ENCODE results near the gene CEP126. TPM values are rescaled to one million over a fixed set of nuclear protein-coding genes. Genes with fewer than 3 reads are reported as not detected.

The CEP126 gene, protein sequence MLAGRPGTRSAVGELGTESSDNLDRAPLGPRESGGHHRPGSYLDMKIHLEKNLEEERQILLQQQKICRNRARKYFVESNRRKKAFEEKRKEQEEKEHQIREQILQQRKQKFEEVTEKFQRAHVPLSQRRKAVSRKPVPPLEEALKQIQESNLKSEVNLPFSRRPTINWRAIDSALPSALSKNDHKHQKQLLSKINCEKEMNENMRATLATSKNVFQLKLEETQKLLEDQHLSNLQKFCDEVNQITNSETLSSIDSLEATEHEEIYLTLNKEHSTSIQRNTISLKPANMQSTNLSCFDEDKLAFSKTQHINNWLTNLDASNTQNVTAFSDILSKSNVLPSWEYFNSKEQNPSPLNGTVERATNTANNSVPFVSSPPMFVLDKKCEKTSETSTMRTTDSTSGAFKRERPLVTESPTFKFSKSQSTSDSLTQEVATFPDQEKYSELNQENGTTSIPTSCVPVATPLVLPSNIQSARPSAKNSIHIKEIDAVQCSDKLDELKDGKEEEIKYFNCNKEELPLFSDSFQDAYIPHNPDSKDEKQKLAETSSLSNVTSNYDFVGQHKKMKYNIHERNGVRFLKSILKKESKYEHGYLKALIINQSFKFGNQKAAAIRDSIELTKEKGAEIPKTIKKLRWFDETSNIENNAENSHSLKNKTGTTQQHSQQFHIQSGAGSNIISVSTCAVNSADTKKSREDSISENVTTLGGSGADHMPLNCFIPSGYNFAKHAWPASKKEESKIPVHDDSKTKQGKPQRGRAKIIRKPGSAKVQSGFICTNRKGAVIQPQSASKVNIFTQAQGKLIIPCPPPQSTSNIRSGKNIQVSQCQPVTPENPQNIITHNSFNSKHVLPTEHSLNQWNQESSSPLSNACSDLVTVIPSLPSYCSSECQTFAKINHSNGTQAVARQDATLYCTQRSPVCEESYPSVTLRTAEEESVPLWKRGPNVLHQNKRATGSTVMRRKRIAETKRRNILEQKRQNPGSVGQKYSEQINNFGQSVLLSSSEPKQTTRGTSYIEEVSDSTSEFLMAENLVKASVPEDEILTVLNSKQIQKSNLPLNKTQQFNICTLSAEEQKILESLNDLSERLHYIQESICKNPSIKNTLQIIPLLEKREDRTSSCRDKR
- polyA plus RNA-seq (ENCODE audit: insufficient read length) = 6.7 TPM
- long read RNA-seq, donor 1 = 0 reads
- long read RNA-seq, donor 2 = 0 reads
- long read RNA-seq, donor 3 = 0 reads
- long read RNA-seq, donor 4 = 0 reads
- long read RNA-seq, donor 5 = 0 reads
- long read RNA-seq, donor 6 = 0 reads
- long read RNA-seq, donor 7 = 0 reads
- long read RNA-seq, donor 8 = 0 reads

DNA sequence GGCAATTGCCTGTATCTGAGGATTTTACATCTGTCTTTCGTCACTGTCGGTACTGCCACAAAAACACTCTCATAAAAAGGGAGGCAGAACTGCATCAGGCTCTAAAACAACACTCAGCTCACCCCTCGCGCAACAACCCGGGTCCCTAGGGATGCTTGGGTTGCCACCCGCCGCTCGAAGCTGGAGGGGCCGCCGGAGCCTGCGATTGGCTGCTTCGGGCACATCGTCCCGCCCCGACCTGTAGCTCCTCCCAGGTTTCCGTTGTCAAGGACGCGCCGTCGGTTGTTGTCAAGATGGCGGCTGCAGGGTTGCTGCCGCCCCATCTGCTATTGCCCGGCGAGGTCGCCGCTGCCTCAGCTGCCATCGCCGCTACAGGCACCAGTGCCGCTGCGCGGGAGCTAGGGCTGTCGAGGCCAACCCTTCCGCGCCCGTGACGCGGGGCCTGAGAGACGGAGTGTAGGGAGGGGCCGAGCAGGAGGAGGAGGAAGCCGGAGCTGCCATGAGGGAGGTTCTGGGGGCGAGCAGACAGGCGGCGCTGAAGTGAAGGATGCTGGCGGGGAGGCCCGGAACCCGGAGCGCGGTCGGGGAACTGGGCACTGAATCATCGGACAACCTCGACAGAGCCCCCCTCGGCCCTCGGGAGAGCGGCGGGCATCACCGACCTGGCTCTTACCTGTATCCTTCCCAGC is at the start of gene CEP126:
CEP126 (plus strand) TSS at position 273 of the 689 bp plus-strand sequence; CDS start at position 548, 275 bp downstream.
- DNase-seq = peak; percentile 92

DNA sequence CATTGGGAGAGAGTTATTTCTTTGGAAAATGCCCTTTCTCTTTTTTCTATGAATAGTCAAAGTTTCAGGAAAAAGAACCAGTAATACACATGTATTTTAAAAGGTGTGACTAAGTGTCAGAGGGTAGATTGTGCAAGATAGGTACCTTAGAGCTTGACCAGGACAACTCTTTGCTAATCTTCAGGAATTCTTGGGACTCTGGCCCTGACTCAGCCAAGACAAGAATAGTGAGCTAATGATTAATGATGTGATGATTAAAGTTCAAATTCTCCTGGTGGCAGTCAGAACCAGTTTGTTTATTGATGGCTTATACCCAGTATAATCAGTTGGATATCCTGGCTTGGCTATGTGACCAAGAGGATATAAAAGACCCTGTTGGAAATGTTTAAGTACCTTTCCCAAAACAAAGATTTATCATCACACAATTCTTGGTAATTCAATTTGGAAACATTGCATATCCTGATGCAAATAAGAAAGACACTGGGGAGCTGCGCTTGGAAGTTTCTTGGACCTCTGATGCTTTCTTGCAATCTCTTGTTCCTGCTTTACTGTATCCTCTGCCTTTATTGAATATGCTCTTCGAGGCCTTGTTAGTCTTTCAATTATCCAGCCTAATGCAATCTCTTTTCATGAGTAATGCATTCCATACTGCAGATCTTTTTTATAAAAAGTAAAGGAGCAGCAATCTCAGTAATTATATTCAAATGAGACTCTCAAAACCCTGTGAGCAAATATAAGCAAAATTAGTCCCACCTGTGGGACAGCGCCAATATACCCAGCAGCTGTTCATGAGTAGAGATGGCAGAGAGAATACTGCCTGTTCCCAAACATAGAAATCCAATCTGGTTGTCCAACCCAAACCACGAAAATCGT is 48.0 kb upstream of the CEP126 start:
- DNase-seq = no peak

DNA sequence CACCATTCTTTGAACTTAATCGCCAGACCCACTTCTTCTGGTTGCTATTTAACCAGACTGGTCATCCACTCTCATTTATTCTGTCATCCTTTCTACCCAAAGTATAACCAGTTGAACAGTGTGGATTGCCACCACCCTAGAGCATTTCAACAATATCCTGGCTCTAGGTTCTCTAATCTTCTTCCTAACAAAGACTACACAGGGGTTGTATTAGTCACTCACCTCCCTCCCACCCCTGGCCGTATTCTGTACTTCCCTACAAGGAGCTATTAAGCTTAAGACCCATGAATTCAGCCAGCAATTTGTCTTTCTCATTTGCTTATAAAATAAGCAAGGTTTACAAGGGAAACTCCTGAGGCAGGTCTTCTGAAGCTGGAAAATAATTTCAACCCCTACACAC is 46.9 kb upstream of the CEP126 start:
- no peak for DNase-seq

DNA sequence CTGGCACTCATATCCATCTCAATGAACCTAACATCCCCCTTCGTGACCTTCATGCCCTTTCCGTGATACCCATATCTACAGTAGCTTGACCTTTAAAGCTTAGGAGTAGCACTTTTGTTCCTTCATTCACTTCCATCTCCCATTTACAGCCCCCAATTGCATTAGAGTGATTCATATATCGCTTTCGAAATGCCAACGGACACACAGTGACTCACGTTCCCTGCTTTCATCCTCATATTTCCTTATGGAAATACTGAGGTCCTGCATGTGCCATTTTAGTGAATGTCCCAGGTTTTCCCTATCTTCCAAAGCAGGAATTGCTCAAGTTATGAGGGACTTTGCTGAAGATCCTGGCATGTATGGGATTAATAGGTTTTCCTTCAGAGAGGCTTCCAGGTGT is 44.3 kb upstream of the CEP126 start:
- DNase-seq = no peak

DNA sequence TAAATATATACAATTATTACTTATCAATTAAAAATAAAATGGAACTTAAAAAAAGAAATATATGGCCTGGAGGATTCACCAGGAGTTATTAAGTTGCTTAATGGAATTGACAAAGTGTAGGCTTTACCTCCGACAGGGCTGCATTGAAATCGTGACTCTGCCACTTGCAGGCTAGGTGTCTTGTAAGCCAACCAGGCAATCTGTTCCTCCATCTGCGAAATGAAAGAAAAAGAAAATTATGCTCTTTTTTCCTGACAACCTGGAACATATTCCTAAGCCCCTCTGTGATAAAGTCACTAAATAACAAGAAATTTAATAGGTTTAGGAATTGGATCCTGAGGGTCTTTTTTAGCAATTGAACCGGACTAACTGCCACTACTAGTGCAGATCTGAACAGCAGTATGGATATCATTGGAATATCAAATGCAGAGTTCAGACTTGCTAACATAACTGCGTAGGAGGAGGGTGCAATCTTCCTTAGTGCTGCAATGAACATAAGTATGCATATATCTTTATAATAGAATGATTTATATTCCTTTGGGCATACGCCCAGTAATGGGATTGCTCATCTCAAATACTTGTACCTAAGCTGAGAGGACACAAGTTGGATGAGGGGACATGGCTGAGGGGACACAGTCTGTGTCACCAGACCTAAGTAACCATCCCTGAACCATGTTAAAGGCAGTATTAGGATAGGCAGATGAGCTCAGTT is 42.5 kb upstream of the CEP126 start:
- no peak for DNase-seq

DNA sequence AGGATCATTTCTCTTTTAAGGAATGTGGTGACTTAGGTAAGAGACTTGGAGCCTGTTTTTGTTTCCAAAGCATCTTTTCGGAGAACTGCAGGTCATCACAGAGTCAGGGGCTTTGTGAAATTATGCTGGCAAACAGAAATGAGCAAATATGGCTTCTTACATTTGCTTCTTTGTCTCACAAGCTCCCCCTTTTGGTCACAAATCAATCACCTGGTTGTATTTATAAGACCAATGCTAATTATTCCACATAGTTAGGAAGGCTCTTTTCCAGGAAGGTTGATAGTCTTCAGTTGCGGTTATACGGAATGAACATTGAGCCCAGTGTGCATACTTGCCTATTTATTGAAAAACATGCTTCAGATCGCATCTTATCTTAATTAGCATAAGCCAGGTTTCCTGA is 34.6 kb upstream of the CEP126 start:
- DNase-seq = no peak

DNA sequence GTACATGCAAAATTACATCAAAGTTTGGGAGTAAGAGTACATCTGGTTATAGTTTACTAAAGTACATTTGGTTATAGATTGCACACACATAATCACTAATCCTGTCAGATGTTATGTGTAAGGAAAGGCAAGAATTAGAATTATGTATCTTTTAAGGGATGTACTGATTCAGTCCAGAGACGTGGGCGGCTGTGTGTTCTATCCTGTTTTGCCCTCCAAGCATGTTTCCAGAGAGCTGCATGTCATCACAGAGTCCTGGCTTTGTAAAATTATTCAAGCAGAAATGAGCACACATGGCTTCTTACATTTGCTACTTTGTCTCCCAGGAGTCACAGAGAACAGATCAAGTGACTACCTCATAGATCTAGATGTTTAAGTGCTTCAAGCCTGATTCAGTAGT is 33.2 kb upstream of the CEP126 start:
- DNase-seq = no peak

DNA sequence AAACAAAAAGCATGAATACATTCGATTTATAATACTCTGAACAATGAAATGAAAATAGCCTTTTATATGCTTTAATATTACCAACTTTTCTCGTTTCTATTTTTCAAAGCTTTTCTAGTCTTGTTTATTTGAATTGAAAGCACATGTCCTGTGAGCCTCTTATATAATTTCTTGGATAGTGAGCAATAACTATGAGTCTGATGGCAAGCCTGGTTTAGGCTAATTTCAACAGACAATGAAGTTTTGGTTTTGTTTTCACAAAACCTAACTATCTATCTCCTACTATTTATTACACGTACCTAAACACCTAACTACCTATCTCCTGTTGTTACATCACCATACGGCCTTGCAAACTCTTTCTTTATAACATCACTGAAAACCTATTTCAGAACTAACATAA is 29.2 kb upstream of the CEP126 start:
- DNase-seq = no peak

DNA sequence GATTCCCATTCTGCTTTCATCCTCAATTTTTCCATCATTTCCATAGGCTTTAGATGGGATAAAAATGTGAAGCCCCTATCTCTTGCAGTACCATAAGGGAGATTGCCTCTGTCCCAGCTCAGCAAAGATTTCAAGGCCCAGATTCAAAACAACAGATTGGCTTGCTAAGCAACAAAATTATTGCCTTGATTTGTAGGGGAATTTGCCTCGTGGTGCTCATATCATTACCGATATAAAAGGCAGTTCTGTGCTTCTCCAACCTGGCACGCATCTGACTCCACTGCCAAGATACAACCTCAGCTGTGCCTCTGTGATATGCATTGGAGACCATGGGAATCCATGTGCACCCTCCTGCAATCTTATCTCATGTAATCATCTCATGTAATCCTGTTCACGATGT is 25.0 kb upstream of the CEP126 start:
- no peak for DNase-seq

DNA sequence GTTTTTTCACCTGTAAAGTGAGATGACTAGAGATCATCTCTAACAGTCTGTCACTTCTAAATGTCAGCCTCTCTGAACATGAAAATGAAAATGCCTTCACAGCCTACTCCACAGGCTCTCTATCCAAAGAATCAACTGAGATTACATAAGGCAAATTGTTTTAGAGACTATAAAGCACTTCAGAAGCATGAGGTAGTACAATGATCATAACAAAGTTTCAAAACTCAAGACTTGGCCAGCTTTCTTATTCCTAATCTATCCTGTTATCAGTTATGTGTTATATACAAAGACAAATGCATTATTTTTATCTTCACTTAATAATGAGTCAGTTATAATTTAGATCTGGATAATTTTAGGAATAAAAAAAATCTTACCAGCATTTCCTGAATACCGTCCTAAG is 20.3 kb upstream of the CEP126 start:
- DNase-seq = no peak

DNA sequence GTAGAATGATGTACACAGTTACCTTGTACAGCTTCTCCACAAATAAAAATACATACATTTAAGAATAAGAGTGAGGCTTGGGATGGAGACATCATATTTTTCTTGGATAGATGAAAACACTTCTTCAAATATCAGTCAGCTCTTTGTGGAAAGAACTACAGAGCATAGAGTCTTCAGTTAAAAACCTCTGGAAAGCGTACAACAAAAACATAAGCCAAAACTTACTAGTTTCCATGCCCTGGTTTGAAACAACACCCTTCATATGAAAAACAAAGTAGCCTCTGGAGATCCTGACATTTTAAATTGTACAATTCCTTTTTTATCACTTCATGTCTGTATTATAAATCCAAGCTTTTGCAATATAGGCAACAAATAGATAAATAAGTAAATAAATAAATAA is 7.0 kb upstream of the CEP126 start:
- no peak for DNase-seq

DNA sequence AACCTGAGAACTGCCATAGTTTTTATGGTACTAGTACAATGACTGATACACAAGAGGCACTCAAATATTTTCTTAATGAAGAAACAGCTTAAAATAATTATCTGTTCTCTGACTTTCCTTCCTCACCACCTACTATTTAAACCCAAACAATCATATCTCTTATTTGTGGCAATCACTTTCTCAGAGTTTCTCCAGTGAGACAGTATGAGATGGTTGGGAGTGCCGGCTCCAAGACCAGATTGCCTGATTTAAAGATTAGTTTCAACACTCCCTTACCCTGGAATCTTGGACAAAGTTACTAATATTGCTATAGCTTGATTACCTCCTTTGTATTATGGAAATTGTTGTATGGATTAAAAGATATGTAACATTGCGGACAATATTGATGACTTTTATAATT is 5.7 kb upstream of the CEP126 start:
- no peak for DNase-seq

DNA sequence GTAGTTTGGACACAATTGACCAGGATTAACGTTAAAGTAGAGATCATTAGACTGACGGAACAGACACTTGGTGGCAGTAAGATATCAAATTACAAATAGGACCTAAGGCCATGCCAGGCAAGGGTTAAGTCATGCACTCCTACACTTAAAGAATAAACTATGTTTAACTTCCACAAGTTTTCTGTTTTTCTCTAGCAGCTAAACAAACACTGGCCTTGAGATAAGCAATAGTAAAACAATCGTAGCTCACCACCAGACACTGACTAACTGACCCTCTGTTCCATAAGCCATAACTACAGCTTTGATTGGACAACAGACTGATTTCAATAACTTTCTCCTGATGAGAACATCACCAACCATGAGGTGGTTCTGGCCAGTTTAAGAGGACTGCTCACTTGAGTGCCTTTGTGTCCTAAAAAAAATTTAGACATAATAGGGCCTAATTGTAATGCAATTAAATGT is 2.0 kb upstream of the CEP126 start:
- no peak for DNase-seq

DNA sequence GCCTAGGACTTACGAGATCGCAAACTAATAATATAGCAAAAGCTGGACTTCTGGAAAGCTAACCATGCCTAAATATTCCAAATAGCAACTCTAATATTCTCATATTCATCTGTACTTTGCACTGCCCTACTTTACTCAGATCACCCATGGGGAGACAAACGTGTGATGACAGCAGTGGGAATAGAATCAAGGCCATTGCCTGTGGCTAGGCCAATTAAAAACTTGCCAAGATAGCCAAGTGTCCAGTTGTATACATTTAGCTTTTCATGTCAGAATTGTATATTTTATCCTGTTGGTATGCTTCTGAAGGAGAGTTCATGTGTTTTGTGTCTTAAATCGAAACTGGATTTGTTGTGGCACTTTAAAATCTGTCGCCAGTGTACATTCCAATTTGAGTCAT is 1.2 kb upstream of the CEP126 start:
- no peak for DNase-seq

DNA sequence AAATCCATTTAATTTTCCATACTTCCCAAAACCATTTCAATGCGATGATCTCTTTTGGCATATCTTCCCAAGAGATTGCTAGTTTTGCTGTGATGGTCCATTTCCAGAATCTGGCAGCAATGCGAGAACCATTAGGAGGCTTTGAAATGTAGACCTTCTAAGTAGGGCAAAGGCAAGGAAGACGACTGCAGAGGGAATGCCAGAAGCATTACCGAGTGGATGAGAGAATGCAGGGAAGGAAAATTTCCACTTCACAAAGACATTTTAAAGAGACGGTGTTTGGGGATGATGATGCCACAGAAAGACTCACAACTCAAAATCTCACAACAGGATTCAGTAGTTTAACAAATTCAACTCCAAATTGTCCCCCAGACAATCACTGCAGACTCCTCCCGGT is 471 bp upstream of the CEP126 start:
- no peak for DNase-seq

DNA sequence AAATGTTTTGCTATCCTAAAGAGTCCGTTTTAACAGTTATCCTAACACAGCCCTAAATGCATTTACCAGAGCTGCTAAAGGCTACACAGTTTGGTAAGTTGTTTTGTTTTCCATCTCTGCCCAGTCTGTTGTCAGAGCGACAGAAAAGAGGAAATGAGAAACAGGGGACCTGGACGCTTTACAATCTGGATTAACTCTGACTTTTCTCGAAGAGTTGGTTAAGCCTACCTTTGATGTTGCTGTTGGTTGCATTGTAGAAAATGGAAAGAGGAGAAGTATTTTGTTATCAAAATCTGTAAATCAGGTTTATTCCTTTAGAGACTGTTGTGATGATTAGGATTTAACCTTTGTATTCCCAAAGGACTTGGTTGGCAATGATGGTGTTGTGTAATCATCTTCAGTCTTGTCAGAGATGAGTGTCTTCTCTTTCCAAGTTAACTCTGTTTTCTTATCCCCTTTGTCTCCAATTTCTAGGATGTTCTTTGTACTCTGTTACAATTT is 1.0 kb downstream of the CEP126 start:
- DNase-seq = peak; percentile 31

DNA sequence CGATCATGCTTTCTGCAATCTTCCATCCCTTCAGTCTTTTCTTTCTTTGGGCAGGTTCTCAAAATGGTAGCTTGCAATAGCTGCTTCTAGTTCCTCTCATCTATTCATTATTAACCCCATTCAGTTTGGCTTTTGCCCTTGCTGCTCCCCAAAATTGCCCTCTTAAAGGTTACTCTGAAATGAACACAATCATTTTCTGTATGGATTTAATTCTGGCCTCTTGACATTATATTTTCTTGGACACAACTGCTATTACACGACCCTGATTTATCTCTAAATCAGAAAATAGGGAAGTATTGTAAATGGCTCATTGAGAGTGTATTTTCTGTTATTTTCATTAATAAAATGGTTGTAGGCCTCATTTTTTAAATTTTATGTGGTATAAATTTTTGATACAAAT is 1.6 kb downstream of the CEP126 start, which contains the start of gene ANGPTL5:
ANGPTL5 (minus strand) TSS at position 101 of the 400 bp plus-strand sequence. CDS start 8,613 bp downstream, outside the sequence.
- DNase-seq = no peak

DNA sequence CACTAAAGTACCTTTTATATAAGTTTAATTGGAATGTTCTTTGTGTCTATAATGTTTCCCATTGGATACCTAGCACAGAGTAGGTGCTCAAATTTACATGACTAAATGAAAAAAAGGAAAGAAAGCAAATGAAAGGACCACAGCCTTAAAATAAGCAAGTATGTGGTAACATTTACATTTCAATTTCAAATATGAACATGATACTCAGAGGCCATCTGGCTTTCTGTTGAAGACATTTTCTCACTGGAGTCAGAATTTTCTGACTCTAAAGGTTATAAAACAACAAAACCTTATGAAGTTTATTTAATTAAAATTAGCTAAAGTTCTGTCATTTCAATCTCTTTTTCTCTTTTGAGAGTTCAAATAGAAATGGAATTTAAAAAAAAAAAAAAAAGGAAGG is 2.4 kb downstream of the CEP126 start:
- DNase-seq = no peak

DNA sequence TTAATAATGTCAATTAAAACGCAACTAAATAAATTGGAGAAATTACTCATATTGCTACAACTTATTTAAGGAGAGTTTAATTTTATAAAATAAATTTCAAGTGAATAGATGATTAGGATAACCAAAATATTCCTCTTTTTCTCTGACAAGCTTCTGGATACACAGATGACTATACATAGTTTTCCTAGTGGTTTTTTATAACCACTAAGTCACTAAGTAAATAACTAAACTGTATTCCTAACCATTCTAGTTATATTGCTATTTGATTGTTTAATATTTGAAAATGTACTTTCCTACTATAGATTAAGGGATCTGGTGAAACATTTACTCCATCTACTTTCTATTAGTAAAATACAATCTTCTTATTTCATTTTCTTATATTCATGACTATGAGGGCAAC is 6.2 kb downstream of the CEP126 start:
- DNase-seq = no peak

DNA sequence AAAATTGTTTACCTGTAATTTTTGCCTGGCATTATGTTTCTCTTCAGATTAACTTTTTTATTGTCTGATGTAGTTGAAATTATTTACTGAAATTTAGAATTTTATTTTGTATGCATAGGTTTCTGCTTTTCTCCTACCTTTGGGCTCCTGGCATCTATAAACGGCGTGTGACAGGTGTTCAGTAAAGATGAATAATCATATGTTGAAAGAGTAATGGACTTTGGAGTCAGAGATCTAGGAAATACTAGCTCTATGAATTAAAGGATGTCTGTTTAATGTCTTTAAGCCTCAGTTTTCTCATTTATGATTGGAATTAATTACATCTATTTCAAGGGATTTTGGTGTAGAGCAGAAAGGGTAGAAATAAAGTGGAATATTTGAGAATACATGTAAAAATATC is 8.7 kb downstream of the CEP126 start:
- no peak for DNase-seq

Data from left kidney (tissue), 8 donors.